Mesendoderm (in vitro differentiated cells): Measurements from ENCODE around the gene SMIM24.

Experiments used
- DNase-seq: peaks from one replicate; pipeline ENCODE4 v3.0.0; 2013
- H2AK5ac ChIP-seq: 2 replicates; pipeline ENCODE4 v1.6.1; 2013; ENCODE audit warnings: low read length, inconsistent platforms
- H2BK120ac ChIP-seq: 2 replicates; pipeline ENCODE4 v1.6.1; 2013; ENCODE audit warnings: low read depth, mild to moderate bottlenecking, low read length, moderate library complexity, mixed read lengths
- H2BK15ac ChIP-seq: replicated peaks from 2 replicates; pipeline ENCODE4 v1.6.1; 2013; ENCODE audit warnings: low read depth, mild to moderate bottlenecking, moderate library complexity
- H2BK5ac ChIP-seq: 2 replicates; pipeline ENCODE4 v1.6.1; 2013; ENCODE audit warnings: low read length, inconsistent platforms
- H3K18ac ChIP-seq: 2 replicates; pipeline ENCODE4 v1.6.1; 2013; ENCODE audit warnings: mild to moderate bottlenecking, low read length, mixed read lengths
- H3K23ac ChIP-seq: one replicate; pipeline ENCODE4 v1.6.1; 2013; ENCODE audit warnings: low read length
- H3K27ac ChIP-seq: 2 replicates; pipeline ENCODE4 v1.5.1; 2013; ENCODE audit warnings: low read depth, mild to moderate bottlenecking, inconsistent platforms, low read length, moderate library complexity
- H3K27me3 ChIP-seq: 2 replicates; pipeline ENCODE4 v1.6.1; 2013; ENCODE audit warnings: low read length, control low read depth, mild to moderate bottlenecking, inconsistent platforms; ENCODE audit not compliant: insufficient read depth, poor library complexity
- H3K36me3 ChIP-seq: 2 replicates; pipeline ENCODE4 v1.6.1; 2013; ENCODE audit warnings: low read length, inconsistent platforms; ENCODE audit not compliant: control insufficient read depth, insufficient read depth
- H3K4ac ChIP-seq: one replicate; pipeline ENCODE4 v1.6.1; 2013; ENCODE audit warnings: low read depth, mild to moderate bottlenecking, low read length, moderate library complexity
- H3K4me1 ChIP-seq: 2 replicates; pipeline ENCODE4 v1.6.1; 2013; ENCODE audit warnings: low read depth, low read length, inconsistent platforms; ENCODE audit not compliant: control insufficient read depth
- H3K4me2 ChIP-seq: 2 replicates; pipeline ENCODE4 v1.6.1; 2013; ENCODE audit warnings: low read length
- H3K4me3 ChIP-seq: 2 replicates; pipeline ENCODE4 v1.5.1; 2013; ENCODE audit warnings: mild to moderate bottlenecking, low read length
- H3K56ac ChIP-seq: one replicate; pipeline ENCODE4 v1.6.1; 2013; ENCODE audit warnings: low read length
- H3K79me1 ChIP-seq: 2 replicates; pipeline ENCODE4 v1.6.1; 2013; ENCODE audit warnings: low read length, inconsistent platforms
- H3K79me2 ChIP-seq: 2 replicates; pipeline ENCODE4 v1.6.1; 2013; ENCODE audit warnings: mild to moderate bottlenecking, low read length; ENCODE audit not compliant: control insufficient read depth, insufficient read depth
- H3K9ac ChIP-seq: 2 replicates; pipeline ENCODE4 v1.6.1; 2013; ENCODE audit warnings: low read length, inconsistent platforms
- H4K5ac ChIP-seq: one replicate; pipeline ENCODE4 v1.6.1; 2013; ENCODE audit warnings: low read length
- H4K8ac ChIP-seq: one replicate; pipeline ENCODE4 v1.6.1; 2013; ENCODE audit warnings: low read depth, mild to moderate bottlenecking, control low read depth, low read length, moderate library complexity
- WGBS: extraction: QIAGEN DNeasy Blood & Tissue Kit; methylation state at CpG from one replicate; pipeline ENCODE4 v1.1.7; 2013; ENCODE audit warnings: low lambda C conversion rate, missing lambda C conversion rate; ENCODE audit not compliant: insufficient coverage; ENCODE audit errors: extremely low coverage; 5-methylcytosine and 5-hydroxymethylcytosine counted together

The SMIM24 gene

GRCh38 chr19:3521104-3521445 lies 40.8 kb upstream of the SMIM24 start:
- Histone ChIP-seq H3K4me2 (no peak overlapping the region), H3K18ac (no peak overlapping the region), H3K4me1 (no peaks in the 10 kb centered on the region), H3K36me3 (peaks cover 2% of the 10 kb centered on the region), H2BK15ac (no peak overlapping the region), H3K27me3 (no peaks in the 10 kb centered on the region), H3K4ac (no peak overlapping the region), H4K5ac (no peak overlapping the region), H2BK5ac (no peak overlapping the region), H3K27ac (no peak overlapping the region), H2BK120ac (no peak overlapping the region), H3K79me2 (peaks cover 25% of the 10 kb centered on the region), H3K4me3 (no peak overlapping the region), H3K79me1 (peaks cover 32% of the 10 kb centered on the region), H2AK5ac (no peak overlapping the region), H3K56ac (no peak overlapping the region), H4K8ac (no peak overlapping the region), H3K9ac (no peak overlapping the region), H3K23ac (no peak overlapping the region)
- no peak for DNase-seq
- WGBS: no CpG with 5 or more reads among the region's 7 CpGs

- H3K27me3 ChIP-seq: no peaks in the 10 kb centered on the region
- H3K4me2 ChIP-seq: no peak overlapping the region
- H3K56ac ChIP-seq: no peak overlapping the region
- H3K18ac ChIP-seq: no peak overlapping the region
- H2BK5ac ChIP-seq: no peak overlapping the region
- no peaks in the 10 kb centered on the region for H3K4me1 ChIP-seq
- peak; percentile 60 for DNase-seq
- peaks cover 35% of the 10 kb centered on the region for H3K79me1 ChIP-seq
- H2BK15ac ChIP-seq: no peak overlapping the region
- H4K8ac ChIP-seq: no peak overlapping the region
- no peak overlapping the region for H4K5ac ChIP-seq
- H2AK5ac ChIP-seq: no peak overlapping the region
- no peak overlapping the region for H3K23ac ChIP-seq
- H2BK120ac ChIP-seq: no peak overlapping the region
- H3K4me3 ChIP-seq: no peak overlapping the region
- H3K9ac ChIP-seq: no peak overlapping the region
- H3K79me2 ChIP-seq: peaks cover 28% of the 10 kb centered on the region
- no CpG with 5 or more reads among the region's 37 CpGs for WGBS
- H3K27ac ChIP-seq: no peak overlapping the region
- peaks cover 2% of the 10 kb centered on the region for H3K36me3 ChIP-seq
- H3K4ac ChIP-seq: no peak overlapping the region
Observed at GRCh38 chr19:3520166-3521103, 40.1 kb upstream of the SMIM24 start.

GRCh38 chr19:3519126-3519525 lies 38.8 kb upstream of the SMIM24 start:
- Histone ChIP-seq H3K4me1 (no peaks in the 10 kb centered on the region), H3K4me2 (no peak overlapping the region), H3K27ac (no peak overlapping the region), H3K79me2 (peaks cover 28% of the 10 kb centered on the region), H4K5ac (no peak overlapping the region), H2BK120ac (no peak overlapping the region), H3K4ac (no peak overlapping the region), H2BK15ac (no peak overlapping the region), H4K8ac (no peak overlapping the region), H3K9ac (no peak overlapping the region), H3K27me3 (no peaks in the 10 kb centered on the region), H3K56ac (no peak overlapping the region), H3K23ac (no peak overlapping the region), H2BK5ac (no peak overlapping the region), H3K79me1 (peaks cover 36% of the 10 kb centered on the region), H3K4me3 (no peak overlapping the region), H3K18ac (no peak overlapping the region), H3K36me3 (peaks cover 2% of the 10 kb centered on the region), H2AK5ac (no peak overlapping the region)
- DNase-seq: no peak
- no CpG with 5 or more reads among the region's 18 CpGs for WGBS

- Histone ChIP-seq H2AK5ac (no peak overlapping the region), H4K5ac (no peak overlapping the region), H3K9ac (no peak overlapping the region), H2BK120ac (no peak overlapping the region), H3K79me1 (peaks cover 36% of the 10 kb centered on the region), H3K27me3 (no peaks in the 10 kb centered on the region), H3K56ac (no peak overlapping the region), H3K23ac (no peak overlapping the region), H3K4me3 (no peak overlapping the region), H2BK15ac (no peak overlapping the region), H3K79me2 (peaks cover 28% of the 10 kb centered on the region), H3K18ac (no peak overlapping the region), H3K4me1 (no peaks in the 10 kb centered on the region), H3K36me3 (peaks cover 2% of the 10 kb centered on the region), H3K4ac (no peak overlapping the region), H3K4me2 (no peak overlapping the region), H3K27ac (no peak overlapping the region), H4K8ac (no peak overlapping the region), H2BK5ac (no peak overlapping the region)
- no CpG with 5 or more reads among the region's 2 CpGs for WGBS
- DNase-seq: no peak
Observed at GRCh38 chr19:3518659-3519058, 38.3 kb upstream of the SMIM24 start.

GRCh38 chr19:3518255-3518654 lies 37.9 kb upstream of the SMIM24 start:
- no peak overlapping the region for H2BK120ac ChIP-seq
- no peak overlapping the region for H3K18ac ChIP-seq
- DNase-seq: no peak
- no peaks in the 10 kb centered on the region for H3K4me1 ChIP-seq
- no peak overlapping the region for H3K27ac ChIP-seq
- peaks cover 39% of the 10 kb centered on the region for H3K79me1 ChIP-seq
- peaks cover 30% of the 10 kb centered on the region for H3K79me2 ChIP-seq
- H4K5ac ChIP-seq: no peak overlapping the region
- no peak overlapping the region for H2BK5ac ChIP-seq
- H2BK15ac ChIP-seq: no peak overlapping the region
- H3K23ac ChIP-seq: no peak overlapping the region
- no peak overlapping the region for H3K9ac ChIP-seq
- H3K56ac ChIP-seq: no peak overlapping the region
- no CpG with 5 or more reads among the region's 10 CpGs for WGBS
- no peak overlapping the region for H3K4me3 ChIP-seq
- H4K8ac ChIP-seq: no peak overlapping the region
- H3K4ac ChIP-seq: no peak overlapping the region
- no peak overlapping the region for H3K4me2 ChIP-seq
- H3K36me3 ChIP-seq: peaks cover 2% of the 10 kb centered on the region
- no peak overlapping the region for H2AK5ac ChIP-seq
- no peaks in the 10 kb centered on the region for H3K27me3 ChIP-seq

GRCh38 chr19:3517638-3518037 lies 37.3 kb upstream of the SMIM24 start:
- no CpG with 5 or more reads among the region's 2 CpGs for WGBS
- no peak overlapping the region for H3K9ac ChIP-seq
- DNase-seq: no peak
- no peak overlapping the region for H3K4me3 ChIP-seq
- H4K8ac ChIP-seq: no peak overlapping the region
- no peak overlapping the region for H2BK15ac ChIP-seq
- H3K4ac ChIP-seq: no peak overlapping the region
- no peak overlapping the region for H3K4me2 ChIP-seq
- H3K18ac ChIP-seq: no peak overlapping the region
- H2AK5ac ChIP-seq: no peak overlapping the region
- H3K79me1 ChIP-seq: peaks cover 39% of the 10 kb centered on the region
- no peaks in the 10 kb centered on the region for H3K27me3 ChIP-seq
- H3K56ac ChIP-seq: no peak overlapping the region
- no peak overlapping the region for H4K5ac ChIP-seq
- peaks cover 2% of the 10 kb centered on the region for H3K36me3 ChIP-seq
- H3K23ac ChIP-seq: no peak overlapping the region
- no peaks in the 10 kb centered on the region for H3K4me1 ChIP-seq
- H3K27ac ChIP-seq: no peak overlapping the region
- H2BK120ac ChIP-seq: no peak overlapping the region
- H2BK5ac ChIP-seq: no peak overlapping the region
- peaks cover 34% of the 10 kb centered on the region for H3K79me2 ChIP-seq
